Measurements from ENCODE around the gene GMPPA.
A peak's percentile ranks its signal among the peaks of the same experiment; 100 is the strongest.

The GMPPA gene

GRCh38 chr2:219552382-219553167 is 53.9 kb downstream of the GMPPA start:
- Histone ChIP-seq H3K14ac (ENCODE audit: low read length) (no peak overlapping the region), H3K36me3 (replicated peaks in 1 of 2; ENCODE audit: control insufficient read depth in 2 of 2, insufficient read depth in 2 of 2, low read length in 2 of 2) (peaks cover 11 to 43% of the 10 kb centered on the region in 2 donors), H3K4ac (ENCODE audit: low read length) (no peak overlapping the region), H2BK120ac (ENCODE audit: low read depth, low read length) (no peak overlapping the region), H3K18ac (ENCODE audit: low read length) (peak overlapping the region; percentile 97), H3K4me3 (ENCODE audit: low read length in 2 of 2) (peak overlapping the region; percentile 78 to 90), H3K23ac (ENCODE audit: low read depth, low read length, poor library complexity) (peak overlapping the region; percentile 91), H3K27ac (replicated peaks; ENCODE audit: low read length) (peak overlapping the region; percentile 77), H3K27me3 (ENCODE audit: control insufficient read depth in 3 of 3, insufficient read depth in 3 of 3, low read depth in 1 of 3, low read length in 3 of 3) (peaks cover 0 to 23% (median 0%) of the 10 kb centered on the region in 3 experiments), H2BK15ac (ENCODE audit: low read length) (peak overlapping the region; percentile 85), H2BK5ac (ENCODE audit: low read length) (no peak overlapping the region), H2AFZ (ENCODE audit: low read length) (peak overlapping the region; percentile 99), H4K8ac (ENCODE audit: low read depth, low read length) (no peak overlapping the region), H2BK12ac (ENCODE audit: low read length) (no peak overlapping the region), H3K9ac (ENCODE audit: low read depth, low read length, poor library complexity) (peak overlapping the region; percentile 92), H2AK5ac (ENCODE audit: low read depth, low read length) (no peak overlapping the region), H4K91ac (ENCODE audit: low read depth, low read length, poor library complexity) (no peak overlapping the region), H3K4me2 (ENCODE audit: insufficient read depth, low read length, poor library complexity, severe bottlenecking) (peak overlapping the region; percentile 100), H3K79me1 (ENCODE audit: low read depth, low read length) (peaks cover 10% of the 10 kb centered on the region), H3K4me1 (ENCODE audit: control insufficient read depth in 2 of 2, insufficient read depth in 1 of 2, low read depth in 1 of 2, low read length in 2 of 2) (peaks cover 9 to 10% of the 10 kb centered on the region in 2 donors), H3K9me3 (replicated peaks in 1 of 2; ENCODE audit: control insufficient read depth in 2 of 2, insufficient read depth in 1 of 2, low read depth in 1 of 2, low read length in 2 of 2) (peaks cover 0 to 3% of the 10 kb centered on the region in 2 donors)
- peak; percentile 89 for DNase-seq (ENCODE audit: low spot score)
- WGBS, 2 donors (ENCODE audit: extremely low coverage in 2 of 2, insufficient read length in 2 of 2, insufficient replicate concordance in 1 of 2): no CpG with 5 or more reads among the region's 99 CpGs

- Histone ChIP-seq H3K14ac (ENCODE audit: low read length) (no peak overlapping the region), H4K8ac (ENCODE audit: low read depth, low read length) (no peak overlapping the region), H3K9me3 (replicated peaks in 1 of 2; ENCODE audit: control insufficient read depth in 2 of 2, insufficient read depth in 1 of 2, low read depth in 1 of 2, low read length in 2 of 2) (peaks cover 0 to 3% of the 10 kb centered on the region in 2 donors), H2BK5ac (ENCODE audit: low read length) (no peak overlapping the region), H3K18ac (ENCODE audit: low read length) (peak overlapping the region; percentile 92), H3K79me1 (ENCODE audit: low read depth, low read length) (peaks cover 10% of the 10 kb centered on the region), H2BK15ac (ENCODE audit: low read length) (no peak overlapping the region), H4K91ac (ENCODE audit: low read depth, low read length, poor library complexity) (no peak overlapping the region), H2BK12ac (ENCODE audit: low read length) (no peak overlapping the region), H2AFZ (ENCODE audit: low read length) (peak overlapping the region; percentile 99), H2BK120ac (ENCODE audit: low read depth, low read length) (no peak overlapping the region), H3K27me3 (ENCODE audit: control insufficient read depth in 3 of 3, insufficient read depth in 3 of 3, low read depth in 1 of 3, low read length in 3 of 3) (peaks cover 0 to 23% (median 0%) of the 10 kb centered on the region in 3 experiments), H3K4me3 (ENCODE audit: low read length in 2 of 2) (peak overlapping the region; percentile 78 to 90), H3K4me2 (ENCODE audit: insufficient read depth, low read length, poor library complexity, severe bottlenecking) (peak overlapping the region; percentile 100), H3K4me1 (ENCODE audit: control insufficient read depth in 2 of 2, insufficient read depth in 1 of 2, low read depth in 1 of 2, low read length in 2 of 2) (peaks cover 9 to 10% of the 10 kb centered on the region in 2 donors), H2AK5ac (ENCODE audit: low read depth, low read length) (no peak overlapping the region), H3K36me3 (replicated peaks in 1 of 2; ENCODE audit: control insufficient read depth in 2 of 2, insufficient read depth in 2 of 2, low read length in 2 of 2) (peaks cover 11 to 42% of the 10 kb centered on the region in 2 donors), H3K23ac (ENCODE audit: low read depth, low read length, poor library complexity) (peak overlapping the region; percentile 91), H3K9ac (ENCODE audit: low read depth, low read length, poor library complexity) (peak overlapping the region; percentile 92), H3K27ac (replicated peaks; ENCODE audit: low read length) (no peak overlapping the region), H3K4ac (ENCODE audit: low read length) (no peak overlapping the region)
- DNase-seq (ENCODE audit: low spot score): no peak
- no CpG with 5 or more reads among the region's 7 CpGs for WGBS, 2 donors (ENCODE audit: extremely low coverage in 2 of 2, insufficient read length in 2 of 2, insufficient replicate concordance in 1 of 2)
Observed at GRCh38 chr2:219553168-219553417, 54.4 kb downstream of the GMPPA start.

GRCh38 chr2:219553463-219553963 is 54.8 kb downstream of the GMPPA start:
- H2BK5ac ChIP-seq (ENCODE audit: low read length): no peak overlapping the region
- H2AFZ ChIP-seq (ENCODE audit: low read length): no peak overlapping the region
- no peak overlapping the region for H3K18ac ChIP-seq (ENCODE audit: low read length)
- peak overlapping the region; percentile 44 for H3K9ac ChIP-seq (ENCODE audit: low read depth, low read length, poor library complexity)
- H3K4me1 ChIP-seq (ENCODE audit: control insufficient read depth in 2 of 2, insufficient read depth in 1 of 2, low read depth in 1 of 2, low read length in 2 of 2): peaks cover 9 to 10% of the 10 kb centered on the region in 2 donors
- H4K91ac ChIP-seq (ENCODE audit: low read depth, low read length, poor library complexity): no peak overlapping the region
- H3K4me3 ChIP-seq (ENCODE audit: low read length in 2 of 2): no peak overlapping the region
- no peak overlapping the region for H2AK5ac ChIP-seq (ENCODE audit: low read depth, low read length)
- H3K14ac ChIP-seq (ENCODE audit: low read length): no peak overlapping the region
- no peak overlapping the region for H3K27ac ChIP-seq (replicated peaks; ENCODE audit: low read length)
- no peak overlapping the region for H2BK120ac ChIP-seq (ENCODE audit: low read depth, low read length)
- no CpG with 5 or more reads among the region's 12 CpGs for WGBS, 2 donors (ENCODE audit: extremely low coverage in 2 of 2, insufficient read length in 2 of 2, insufficient replicate concordance in 1 of 2)
- H3K79me1 ChIP-seq (ENCODE audit: low read depth, low read length): peaks cover 12% of the 10 kb centered on the region
- no peak overlapping the region for H4K8ac ChIP-seq (ENCODE audit: low read depth, low read length)
- peaks cover 0 to 3% of the 10 kb centered on the region in 2 donors for H3K9me3 ChIP-seq (replicated peaks in 1 of 2; ENCODE audit: control insufficient read depth in 2 of 2, insufficient read depth in 1 of 2, low read depth in 1 of 2, low read length in 2 of 2)
- H2BK15ac ChIP-seq (ENCODE audit: low read length): no peak overlapping the region
- no peak overlapping the region for H3K4ac ChIP-seq (ENCODE audit: low read length)
- no peak for DNase-seq (ENCODE audit: low spot score)
- H3K4me2 ChIP-seq (ENCODE audit: insufficient read depth, low read length, poor library complexity, severe bottlenecking): no peak overlapping the region
- H3K36me3 ChIP-seq (replicated peaks in 1 of 2; ENCODE audit: control insufficient read depth in 2 of 2, insufficient read depth in 2 of 2, low read length in 2 of 2): peaks cover 11 to 42% of the 10 kb centered on the region in 2 donors
- no peak overlapping the region for H2BK12ac ChIP-seq (ENCODE audit: low read length)
- peaks cover 0 to 23% (median 0%) of the 10 kb centered on the region in 3 experiments for H3K27me3 ChIP-seq (ENCODE audit: control insufficient read depth in 3 of 3, insufficient read depth in 3 of 3, low read depth in 1 of 3, low read length in 3 of 3)
- peak overlapping the region; percentile 29 for H3K23ac ChIP-seq (ENCODE audit: low read depth, low read length, poor library complexity)

GRCh38 chr2:219554350-219554749 is 55.7 kb downstream of the GMPPA start:
- no CpG with 5 or more reads among the region's 15 CpGs for WGBS, 2 donors (ENCODE audit: extremely low coverage in 2 of 2, insufficient read length in 2 of 2, insufficient replicate concordance in 1 of 2)
- H4K8ac ChIP-seq (ENCODE audit: low read depth, low read length): peak overlapping the region; percentile 23
- peak overlapping the region in 1 of 2 donors; percentile 34 for H3K4me3 ChIP-seq (ENCODE audit: low read length in 2 of 2)
- H3K18ac ChIP-seq (ENCODE audit: low read length): no peak overlapping the region
- H2BK12ac ChIP-seq (ENCODE audit: low read length): peak overlapping the region; percentile 46
- no peak overlapping the region for H2BK5ac ChIP-seq (ENCODE audit: low read length)
- H3K4ac ChIP-seq (ENCODE audit: low read length): no peak overlapping the region
- H3K14ac ChIP-seq (ENCODE audit: low read length): no peak overlapping the region
- H4K91ac ChIP-seq (ENCODE audit: low read depth, low read length, poor library complexity): no peak overlapping the region
- no peak overlapping the region for H2AK5ac ChIP-seq (ENCODE audit: low read depth, low read length)
- no peak overlapping the region for H3K9ac ChIP-seq (ENCODE audit: low read depth, low read length, poor library complexity)
- DNase-seq (ENCODE audit: low spot score): no peak
- H3K79me1 ChIP-seq (ENCODE audit: low read depth, low read length): peaks cover 14% of the 10 kb centered on the region
- H3K23ac ChIP-seq (ENCODE audit: low read depth, low read length, poor library complexity): peak overlapping the region; percentile 29
- peaks cover 0 to 23% (median 0%) of the 10 kb centered on the region in 3 experiments for H3K27me3 ChIP-seq (ENCODE audit: control insufficient read depth in 3 of 3, insufficient read depth in 3 of 3, low read depth in 1 of 3, low read length in 3 of 3)
- no peak overlapping the region for H2AFZ ChIP-seq (ENCODE audit: low read length)
- peaks cover 14 to 42% of the 10 kb centered on the region in 2 donors for H3K36me3 ChIP-seq (replicated peaks in 1 of 2; ENCODE audit: control insufficient read depth in 2 of 2, insufficient read depth in 2 of 2, low read length in 2 of 2)
- H3K27ac ChIP-seq (replicated peaks; ENCODE audit: low read length): no peak overlapping the region
- H3K4me1 ChIP-seq (ENCODE audit: control insufficient read depth in 2 of 2, insufficient read depth in 1 of 2, low read depth in 1 of 2, low read length in 2 of 2): peaks cover 9 to 10% of the 10 kb centered on the region in 2 donors
- no peak overlapping the region for H2BK15ac ChIP-seq (ENCODE audit: low read length)
- H2BK120ac ChIP-seq (ENCODE audit: low read depth, low read length): no peak overlapping the region
- peaks cover 0 to 5% of the 10 kb centered on the region in 2 donors for H3K9me3 ChIP-seq (replicated peaks in 1 of 2; ENCODE audit: control insufficient read depth in 2 of 2, insufficient read depth in 1 of 2, low read depth in 1 of 2, low read length in 2 of 2)
- H3K4me2 ChIP-seq (ENCODE audit: insufficient read depth, low read length, poor library complexity, severe bottlenecking): no peak overlapping the region
